Erythroblast (primary cell): ENCODE measurements around the gene TOM1L2.

Source experiments
- GATA1 ChIP-seq: IDR thresholded peaks from 2 replicates; pipeline ENCODE4 v1.6.1; 2011; ENCODE audit warnings: low read depth, mild to moderate bottlenecking, control low read depth, low read length, moderate library complexity
- POLR2A ChIP-seq: IDR thresholded peaks from 2 replicates; pipeline ENCODE4 v1.6.1; 2011; ENCODE audit warnings: mild to moderate bottlenecking, low read length

DNA sequence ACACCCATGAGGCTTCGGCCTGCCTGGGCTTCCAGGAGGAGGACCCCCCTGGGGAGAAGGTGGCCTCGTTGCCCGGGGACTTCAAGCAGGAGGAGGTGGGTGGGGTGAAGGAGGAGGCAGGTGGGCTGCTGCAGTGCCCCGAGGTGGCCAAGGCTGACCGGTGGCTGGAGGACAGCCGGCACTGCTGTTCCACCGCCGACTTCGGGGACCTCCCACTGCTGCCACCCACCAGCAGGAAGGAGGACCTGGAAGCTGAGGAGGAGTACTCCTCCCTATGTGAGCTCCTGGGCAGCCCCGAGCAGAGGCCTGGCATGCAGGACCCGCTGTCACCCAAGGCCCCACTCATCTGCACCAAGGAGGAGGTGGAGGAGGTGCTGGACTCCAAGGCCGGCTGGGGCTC is 176.9 kb downstream of the TOM1L2 start:
- no peak for TF ChIP-seq POLR2A
- TF ChIP-seq GATA1 = no peak
